ENCODE measurements around the gene GABBR2.

Gene GABBR2

GRCh38 chr9:98743818-98744611 lies 35.3 kb upstream of the GABBR2 start:
- TF ChIP-seq, protein P1, sequence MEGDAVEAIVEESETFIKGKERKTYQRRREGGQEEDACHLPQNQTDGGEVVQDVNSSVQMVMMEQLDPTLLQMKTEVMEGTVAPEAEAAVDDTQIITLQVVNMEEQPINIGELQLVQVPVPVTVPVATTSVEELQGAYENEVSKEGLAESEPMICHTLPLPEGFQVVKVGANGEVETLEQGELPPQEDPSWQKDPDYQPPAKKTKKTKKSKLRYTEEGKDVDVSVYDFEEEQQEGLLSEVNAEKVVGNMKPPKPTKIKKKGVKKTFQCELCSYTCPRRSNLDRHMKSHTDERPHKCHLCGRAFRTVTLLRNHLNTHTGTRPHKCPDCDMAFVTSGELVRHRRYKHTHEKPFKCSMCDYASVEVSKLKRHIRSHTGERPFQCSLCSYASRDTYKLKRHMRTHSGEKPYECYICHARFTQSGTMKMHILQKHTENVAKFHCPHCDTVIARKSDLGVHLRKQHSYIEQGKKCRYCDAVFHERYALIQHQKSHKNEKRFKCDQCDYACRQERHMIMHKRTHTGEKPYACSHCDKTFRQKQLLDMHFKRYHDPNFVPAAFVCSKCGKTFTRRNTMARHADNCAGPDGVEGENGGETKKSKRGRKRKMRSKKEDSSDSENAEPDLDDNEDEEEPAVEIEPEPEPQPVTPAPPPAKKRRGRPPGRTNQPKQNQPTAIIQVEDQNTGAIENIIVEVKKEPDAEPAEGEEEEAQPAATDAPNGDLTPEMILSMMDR (IDR thresholded peaks at IDR 0.05; ENCODE audit: low read depth, low read length, missing control alignments) = no peak
- no peak for DNase-seq (ENCODE audit: low read depth)
- no peak overlapping the region for H3K4me3 ChIP-seq (ENCODE audit: low read depth, low read length)

GRCh38 chr9:98743329-98743728 lies 34.6 kb upstream of the GABBR2 start:
- TF ChIP-seq, protein P1 (IDR thresholded peaks at IDR 0.05; ENCODE audit: low read depth, low read length, missing control alignments) = no peak
- DNase-seq (ENCODE audit: low read depth) = no peak

DNA sequence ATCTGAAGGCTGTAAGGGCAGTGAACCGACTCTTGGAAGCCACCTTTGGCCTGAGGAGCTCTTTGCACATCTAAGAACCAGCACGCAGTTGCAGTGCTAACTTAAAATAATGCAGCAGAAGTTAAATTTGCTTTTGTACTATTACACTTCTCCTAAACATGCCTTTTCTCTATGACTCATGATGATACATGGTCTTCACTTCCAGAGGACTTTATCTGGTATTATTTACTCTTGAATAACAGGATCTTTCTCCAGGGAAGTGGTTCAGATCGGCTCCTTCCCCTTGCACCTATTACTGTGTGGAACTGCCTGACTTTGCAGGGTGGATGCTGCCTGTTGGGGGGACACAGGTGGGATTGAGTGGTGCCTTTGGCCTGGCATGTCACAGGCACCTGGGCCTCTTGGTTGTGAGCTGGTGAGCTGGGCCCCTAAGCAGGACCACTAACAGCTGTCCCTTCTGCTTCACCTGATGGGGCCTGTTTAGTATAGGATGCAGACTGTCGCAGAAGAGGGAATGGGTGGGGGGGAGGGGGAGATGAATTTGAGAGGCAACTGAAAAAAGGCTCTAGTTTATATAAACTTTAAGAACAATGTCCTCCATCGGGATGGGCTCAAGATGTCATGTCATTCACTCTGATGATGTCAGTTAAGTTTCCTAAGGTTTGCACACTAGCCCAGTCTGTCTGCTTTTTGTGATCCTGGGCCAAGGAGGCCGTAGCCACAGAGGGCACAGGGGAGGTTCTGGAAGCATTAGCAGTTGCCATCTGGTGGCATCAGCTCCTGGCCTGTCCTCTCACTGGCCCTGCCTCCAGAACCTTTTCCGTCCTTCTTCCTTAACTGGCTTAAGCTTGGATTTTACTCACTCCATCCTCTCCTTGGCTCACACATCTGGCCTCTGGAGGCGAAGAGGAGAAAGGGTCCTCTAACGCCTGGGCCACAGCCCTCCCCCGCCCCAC lies 33.9 kb upstream of the GABBR2 start:
- no peak for DNase-seq (ENCODE audit: low read depth)
- TF ChIP-seq, protein P1 (IDR thresholded peaks at IDR 0.05; ENCODE audit: low read depth, low read length, missing control alignments) = no peak
- no peak overlapping the region for H3K4me3 ChIP-seq (ENCODE audit: low read depth, low read length)

More at GRCh38 chr9:98743329-98743728, 34.6 kb upstream of the GABBR2 start:
- no peak overlapping the region for H3K4me3 ChIP-seq (ENCODE audit: low read depth, low read length)

- TF ChIP-seq, protein P1 (IDR thresholded peaks at IDR 0.05; ENCODE audit: low read depth, low read length, missing control alignments) = no peak
- DNase-seq (ENCODE audit: low read depth) = no peak
- H3K4me3 ChIP-seq (ENCODE audit: low read depth, low read length) = no peak overlapping the region
Measured at GRCh38 chr9:98740226-98740881, 31.6 kb upstream of the GABBR2 start.

- DNase-seq (ENCODE audit: low read depth) = no peak
- no peak overlapping the region for H3K4me3 ChIP-seq (ENCODE audit: low read depth, low read length)
- TF ChIP-seq, protein P1 (IDR thresholded peaks at IDR 0.05; ENCODE audit: low read depth, low read length, missing control alignments) = no peak
Measured at GRCh38 chr9:98738741-98739140, 30.0 kb upstream of the GABBR2 start.

GRCh38 chr9:98736226-98736625 lies 27.5 kb upstream of the GABBR2 start:
- TF ChIP-seq, protein P1 (IDR thresholded peaks at IDR 0.05; ENCODE audit: low read depth, low read length, missing control alignments) = no peak
- no peak overlapping the region for H3K4me3 ChIP-seq (ENCODE audit: low read depth, low read length)
- no peak for DNase-seq (ENCODE audit: low read depth)
